HCT116 (cell line): ENCODE results near the gene ITGAE.

Source experiments
- ELF1 ChIP-seq: IDR thresholded peaks from 2 replicates; pipeline ENCODE4 v1.6.1; 2012; ENCODE audit warnings: low read depth, borderline replicate concordance
- JUND ChIP-seq: IDR thresholded peaks from 2 replicates; pipeline ENCODE4 v1.6.1; 2012
- POLR2A ChIP-seq: IDR thresholded peaks from 2 replicates; pipeline ENCODE4 v1.7.0; 2011; ENCODE audit warnings: borderline replicate concordance; ENCODE audit not compliant: insufficient read depth, insufficient read length; ENCODE audit errors: extremely low read depth
- POLR2AphosphoS5 ChIP-seq: IDR thresholded peaks from 2 replicates; pipeline ENCODE4 v1.6.1; 2011; ENCODE audit warnings: mild to moderate bottlenecking, low read depth, low read length, moderate library complexity
- RAD21 ChIP-seq: IDR thresholded peaks from 2 replicates; pipeline ENCODE4 v1.6.1; 2012; ENCODE audit warnings: low read depth, mild to moderate bottlenecking
- SIN3A ChIP-seq: IDR thresholded peaks from 2 replicates; pipeline ENCODE4 v1.6.1; 2012; ENCODE audit warnings: low read depth
- SP1 ChIP-seq: IDR thresholded peaks from 2 replicates; pipeline ENCODE4 v1.6.1; 2012; ENCODE audit warnings: low read depth
- TCF7L2 ChIP-seq: IDR thresholded peaks from 2 replicates; pipeline ENCODE4 v1.7.0; 2011; ENCODE audit warnings: borderline replicate concordance, inconsistent platforms; ENCODE audit not compliant: insufficient read depth, insufficient read length; ENCODE audit errors: extremely low read depth
- ZFX ChIP-seq: fragments of 450-650 bp; IDR thresholded peaks from 2 replicates; pipeline ENCODE4 v1.6.1; 2017
- ZNF274 ChIP-seq: fragments of 200-500 bp; sonication (Bioruptor generic); IDR thresholded peaks from 2 replicates; pipeline ENCODE4 v1.6.1; 2014; ENCODE audit warnings: mild to moderate bottlenecking, low read depth, low read length, inconsistent platforms
- TF ChIP-seq, protein P1 (sequence below), 3 experiments: fragments of 200-600 bp in 1 of 3; sonication (generic) in 1 of 3; IDR thresholded peaks in 2 of 3; conservative IDR thresholded peaks in 1 of 3; 2 replicates each; pipeline ENCODE4 v1.5.1; 2012 to 2017; ENCODE audit warnings: low read depth in 2 of 3, low read length in 2 of 3, antibody characterized with exemption in 1 of 3, borderline replicate concordance in 1 of 3, control low read depth in 1 of 3, mild to moderate bottlenecking in 1 of 3, mixed read lengths in 1 of 3, mixed run types in 1 of 3, moderate library complexity in 1 of 3; ENCODE audit not compliant: insufficient read depth in 1 of 3
- TF ChIP-seq, protein P2 (sequence below): IDR thresholded peaks from 2 replicates; pipeline ENCODE4 v1.6.1; 2012
- TF ChIP-seq, protein P3 (sequence below): IDR thresholded peaks from 2 replicates; pipeline ENCODE4 v1.6.1; 2012; ENCODE audit warnings: low read depth

DNA sequence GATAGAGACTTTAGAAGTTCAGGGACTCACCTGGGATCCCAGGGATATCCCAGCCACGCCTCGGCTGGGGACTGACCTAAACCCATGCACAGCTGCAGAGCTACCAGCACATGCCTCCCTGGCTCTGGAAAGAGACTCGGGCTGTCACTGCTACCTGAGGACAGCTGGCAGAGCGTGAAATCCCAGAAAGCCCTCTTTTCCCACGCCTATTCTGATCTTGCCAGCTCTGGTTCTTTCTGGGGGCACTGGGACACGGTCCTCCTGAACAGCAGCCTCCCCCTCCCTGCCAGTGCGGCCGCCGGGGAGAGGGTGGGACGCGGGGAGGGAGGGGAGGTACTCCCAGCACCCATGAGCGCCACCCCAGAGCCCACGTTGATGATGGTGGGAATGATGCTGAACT is 115.8 kb downstream of the ITGAE start:
- no peak for TF ChIP-seq ELF1
- TF ChIP-seq ZNF274 = no peak
- no peak for TF ChIP-seq POLR2AphosphoS5
- TF ChIP-seq, protein P1, sequence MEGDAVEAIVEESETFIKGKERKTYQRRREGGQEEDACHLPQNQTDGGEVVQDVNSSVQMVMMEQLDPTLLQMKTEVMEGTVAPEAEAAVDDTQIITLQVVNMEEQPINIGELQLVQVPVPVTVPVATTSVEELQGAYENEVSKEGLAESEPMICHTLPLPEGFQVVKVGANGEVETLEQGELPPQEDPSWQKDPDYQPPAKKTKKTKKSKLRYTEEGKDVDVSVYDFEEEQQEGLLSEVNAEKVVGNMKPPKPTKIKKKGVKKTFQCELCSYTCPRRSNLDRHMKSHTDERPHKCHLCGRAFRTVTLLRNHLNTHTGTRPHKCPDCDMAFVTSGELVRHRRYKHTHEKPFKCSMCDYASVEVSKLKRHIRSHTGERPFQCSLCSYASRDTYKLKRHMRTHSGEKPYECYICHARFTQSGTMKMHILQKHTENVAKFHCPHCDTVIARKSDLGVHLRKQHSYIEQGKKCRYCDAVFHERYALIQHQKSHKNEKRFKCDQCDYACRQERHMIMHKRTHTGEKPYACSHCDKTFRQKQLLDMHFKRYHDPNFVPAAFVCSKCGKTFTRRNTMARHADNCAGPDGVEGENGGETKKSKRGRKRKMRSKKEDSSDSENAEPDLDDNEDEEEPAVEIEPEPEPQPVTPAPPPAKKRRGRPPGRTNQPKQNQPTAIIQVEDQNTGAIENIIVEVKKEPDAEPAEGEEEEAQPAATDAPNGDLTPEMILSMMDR (IDR thresholded peaks at IDR 0.05 in 2 of 3, conservative IDR thresholded peaks at IDR 0.05 in 1 of 3; ENCODE audit: borderline replicate concordance in 1 of 3, insufficient read depth in 1 of 3, low read depth in 2 of 3, low read length in 2 of 3) = no peak
- no peak for TF ChIP-seq POLR2A
- TF ChIP-seq SIN3A = no peak
- no peak for TF ChIP-seq RAD21
- TF ChIP-seq SP1 = no peak
- TF ChIP-seq, protein P2, sequence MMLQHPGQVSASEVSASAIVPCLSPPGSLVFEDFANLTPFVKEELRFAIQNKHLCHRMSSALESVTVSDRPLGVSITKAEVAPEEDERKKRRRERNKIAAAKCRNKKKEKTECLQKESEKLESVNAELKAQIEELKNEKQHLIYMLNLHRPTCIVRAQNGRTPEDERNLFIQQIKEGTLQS = no peak
- no peak for TF ChIP-seq ZFX
- TF ChIP-seq JUND = no peak
- no peak for TF ChIP-seq TCF7L2
- TF ChIP-seq, protein P3, sequence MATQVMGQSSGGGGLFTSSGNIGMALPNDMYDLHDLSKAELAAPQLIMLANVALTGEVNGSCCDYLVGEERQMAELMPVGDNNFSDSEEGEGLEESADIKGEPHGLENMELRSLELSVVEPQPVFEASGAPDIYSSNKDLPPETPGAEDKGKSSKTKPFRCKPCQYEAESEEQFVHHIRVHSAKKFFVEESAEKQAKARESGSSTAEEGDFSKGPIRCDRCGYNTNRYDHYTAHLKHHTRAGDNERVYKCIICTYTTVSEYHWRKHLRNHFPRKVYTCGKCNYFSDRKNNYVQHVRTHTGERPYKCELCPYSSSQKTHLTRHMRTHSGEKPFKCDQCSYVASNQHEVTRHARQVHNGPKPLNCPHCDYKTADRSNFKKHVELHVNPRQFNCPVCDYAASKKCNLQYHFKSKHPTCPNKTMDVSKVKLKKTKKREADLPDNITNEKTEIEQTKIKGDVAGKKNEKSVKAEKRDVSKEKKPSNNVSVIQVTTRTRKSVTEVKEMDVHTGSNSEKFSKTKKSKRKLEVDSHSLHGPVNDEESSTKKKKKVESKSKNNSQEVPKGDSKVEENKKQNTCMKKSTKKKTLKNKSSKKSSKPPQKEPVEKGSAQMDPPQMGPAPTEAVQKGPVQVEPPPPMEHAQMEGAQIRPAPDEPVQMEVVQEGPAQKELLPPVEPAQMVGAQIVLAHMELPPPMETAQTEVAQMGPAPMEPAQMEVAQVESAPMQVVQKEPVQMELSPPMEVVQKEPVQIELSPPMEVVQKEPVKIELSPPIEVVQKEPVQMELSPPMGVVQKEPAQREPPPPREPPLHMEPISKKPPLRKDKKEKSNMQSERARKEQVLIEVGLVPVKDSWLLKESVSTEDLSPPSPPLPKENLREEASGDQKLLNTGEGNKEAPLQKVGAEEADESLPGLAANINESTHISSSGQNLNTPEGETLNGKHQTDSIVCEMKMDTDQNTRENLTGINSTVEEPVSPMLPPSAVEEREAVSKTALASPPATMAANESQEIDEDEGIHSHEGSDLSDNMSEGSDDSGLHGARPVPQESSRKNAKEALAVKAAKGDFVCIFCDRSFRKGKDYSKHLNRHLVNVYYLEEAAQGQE = no peak
